SKM-1 (cell line): ENCODE measurements around the gene NBEAL2.
A peak's percentile ranks its signal among the peaks of the same experiment; 100 is the strongest.
"Not testable (repeated sequence)": the region's sequence is repeated elsewhere in the genome, so short reads cannot be mapped to it uniquely, and the experiment has no call there.

Experiments used
- DNase-seq: peaks from one replicate; lab custom pipeline; 2025; ENCODE audit not compliant: unreplicated experiment; lab: John Stamatoyannopoulos, UW

Gene NBEAL2

DNA sequence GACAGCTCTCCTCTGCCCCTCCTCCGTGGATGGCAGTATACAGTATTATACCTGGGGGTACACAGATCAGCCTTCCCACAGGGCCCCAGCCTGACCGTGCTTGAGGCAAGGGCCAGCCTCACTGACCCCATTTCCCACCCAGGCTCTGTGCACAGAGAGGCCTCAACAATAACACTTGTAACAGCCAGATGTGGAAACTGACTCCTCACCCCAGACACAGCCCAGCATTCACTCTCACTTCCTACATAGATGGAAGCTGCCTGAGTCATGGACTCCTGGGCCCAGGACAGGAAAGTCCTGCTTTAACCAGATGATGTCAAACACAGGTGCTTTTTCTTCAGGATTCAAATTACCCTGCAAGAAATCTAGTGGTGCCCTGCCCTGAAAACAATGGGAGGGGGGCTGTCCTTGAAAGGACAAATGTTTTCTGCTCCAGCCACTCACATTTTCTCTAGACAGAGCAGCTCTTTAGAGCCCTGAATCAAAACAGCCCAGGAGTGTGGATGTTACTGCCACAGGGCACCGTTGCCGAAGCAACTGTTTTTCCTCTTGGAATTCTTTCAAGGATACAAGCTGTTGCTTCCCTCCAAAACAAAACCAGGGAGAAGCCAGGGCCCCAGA is 19.3 kb upstream of the NBEAL2 start:
- DNase-seq = no peak

DNA sequence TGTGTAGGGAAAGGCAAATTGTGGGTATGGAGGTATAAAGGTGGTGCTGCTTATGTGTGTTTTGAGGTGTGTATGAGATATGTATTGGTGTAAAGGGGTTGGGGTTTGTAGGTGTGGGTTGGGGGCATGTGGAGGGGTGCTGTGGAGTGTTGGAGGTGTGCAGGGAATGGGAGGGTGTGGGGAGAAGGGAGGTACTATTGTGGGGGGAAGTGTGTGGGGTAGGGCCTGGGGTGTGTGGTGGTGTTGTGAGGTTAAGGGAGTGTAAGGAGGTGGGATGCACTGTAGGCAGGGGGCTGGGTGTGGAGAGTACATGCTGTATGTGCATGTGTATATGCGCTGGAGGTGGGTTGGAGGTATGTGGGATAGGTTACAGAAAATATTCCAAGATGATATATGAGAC is 18.6 kb upstream of the NBEAL2 start:
- no peak for DNase-seq

DNA sequence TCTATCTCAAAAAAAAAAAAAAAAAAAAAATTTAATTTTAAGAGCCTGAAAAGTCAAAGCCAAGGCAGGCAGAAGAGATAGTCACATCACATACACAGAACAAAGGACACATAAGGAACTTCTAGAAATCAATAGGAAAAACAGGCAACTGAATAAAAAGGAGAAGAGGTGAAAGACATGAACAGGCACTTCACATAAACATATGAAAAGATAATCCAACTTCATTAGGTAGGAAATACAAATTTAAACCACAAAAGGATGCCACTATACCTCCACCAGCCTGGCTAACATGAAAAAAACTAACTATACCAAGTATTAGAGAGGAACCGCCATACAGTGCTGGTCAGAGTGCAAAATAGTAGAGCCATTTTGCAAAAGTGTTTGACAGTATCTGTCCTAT is 17.0 kb upstream of the NBEAL2 start:
- DNase-seq = no peak

DNA sequence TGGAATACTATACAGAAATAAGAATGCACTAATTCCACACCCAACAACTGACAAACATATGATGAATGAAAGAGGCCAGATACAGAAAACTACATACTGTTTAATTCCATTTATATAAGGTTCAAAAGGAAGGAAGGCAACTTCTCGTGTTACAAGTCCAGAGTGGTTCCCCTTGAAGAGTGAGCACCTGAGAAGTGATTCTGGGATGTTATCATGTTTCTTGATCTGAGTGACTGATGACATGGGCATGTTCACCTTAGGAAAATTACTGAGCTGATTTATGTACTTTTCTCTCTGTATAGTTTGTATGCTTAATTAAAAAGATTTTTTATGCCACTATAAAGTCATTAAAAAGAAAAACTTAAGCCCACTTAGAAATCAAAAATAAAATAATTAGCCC is 16.5 kb upstream of the NBEAL2 start:
- no peak for DNase-seq

DNA sequence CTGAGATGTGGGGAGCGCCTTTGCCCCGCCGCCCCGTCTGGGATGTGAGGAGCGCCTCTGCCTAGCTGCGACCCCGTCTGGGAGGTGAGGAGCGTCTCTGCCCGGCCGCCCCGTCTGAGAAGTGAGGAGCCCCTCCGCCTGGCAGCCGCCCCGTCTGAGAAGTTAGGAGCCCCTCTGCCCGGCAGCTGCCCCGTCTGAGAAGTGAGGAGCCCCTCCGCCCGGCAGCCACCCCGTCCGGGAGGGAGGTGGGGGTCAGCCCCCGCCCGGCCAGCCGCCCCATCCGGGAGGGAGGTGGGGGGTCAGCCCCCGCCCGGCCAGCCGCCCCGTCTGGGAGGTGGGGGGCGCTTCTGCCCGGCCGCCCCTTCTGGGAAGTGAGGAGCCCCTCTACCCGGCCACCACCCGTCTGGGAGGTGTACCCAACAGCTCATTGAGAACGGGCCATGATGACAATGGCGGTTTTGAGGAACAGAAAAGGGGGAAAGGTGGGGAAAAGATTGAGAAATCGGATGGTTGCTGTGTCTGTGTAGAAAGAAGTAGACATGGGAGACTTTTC is 15.4 kb upstream of the NBEAL2 start:
- not testable (repeated sequence) for DNase-seq

DNA sequence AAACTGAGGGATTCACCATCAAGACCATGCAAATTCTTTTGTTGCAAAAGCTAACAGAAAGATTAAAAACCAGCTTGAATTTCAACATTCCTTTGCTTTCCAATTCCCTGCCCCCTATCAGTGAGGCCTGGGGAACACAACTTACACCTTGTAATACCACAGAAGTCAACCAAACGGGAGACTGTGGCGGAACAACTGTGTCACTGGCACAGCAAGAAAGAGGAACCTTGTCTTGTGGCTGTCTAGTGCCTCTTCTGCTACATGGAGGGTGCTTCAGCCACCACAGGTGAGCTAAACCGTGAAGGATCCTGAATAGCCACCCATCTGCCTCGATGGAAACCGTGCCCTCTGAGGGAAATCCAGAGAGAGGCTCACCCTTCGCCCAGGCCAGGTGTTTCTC is 14.3 kb upstream of the NBEAL2 start:
- DNase-seq = peak; percentile 80

GRCh38 chr3:46966811-46967210 is 12.7 kb upstream of the NBEAL2 start:
- DNase-seq = no peak

- no peak for DNase-seq
Measured at GRCh38 chr3:46968783-46969428, 10.6 kb upstream of the NBEAL2 start.

DNA sequence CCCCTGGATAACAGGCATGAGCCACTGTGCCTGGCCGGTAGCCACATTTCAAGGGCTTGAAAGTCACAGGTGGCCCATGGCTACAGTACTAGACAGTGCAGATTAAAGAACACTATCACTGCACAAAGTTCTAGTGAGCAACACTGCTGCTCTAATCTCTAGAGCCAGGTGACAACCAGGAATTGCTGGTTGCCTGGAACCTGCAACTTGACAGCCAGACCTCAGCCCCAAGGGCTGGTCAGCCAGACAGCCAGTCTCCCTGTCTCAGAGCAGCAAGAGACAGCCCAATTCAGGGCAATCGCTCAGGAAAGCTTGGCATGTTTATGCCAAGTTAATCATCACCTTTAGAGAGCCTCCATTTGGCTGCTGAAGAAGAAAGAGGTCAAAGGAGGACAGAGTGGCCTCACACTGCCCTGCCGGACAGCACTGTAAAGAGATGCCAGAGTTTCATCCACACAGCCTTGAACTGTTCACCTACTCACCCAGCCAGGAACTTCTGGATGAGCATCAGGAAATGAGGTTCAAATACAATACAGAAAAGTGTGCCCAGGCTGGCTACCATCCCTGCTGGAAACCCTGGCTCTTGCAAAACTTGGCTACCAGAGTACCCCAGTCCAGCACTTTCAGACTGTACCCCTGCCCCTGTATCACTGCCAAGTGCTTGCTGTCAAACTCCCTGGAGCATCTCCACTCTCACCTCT is 8.9 kb upstream of the NBEAL2 start:
- no peak for DNase-seq

DNA sequence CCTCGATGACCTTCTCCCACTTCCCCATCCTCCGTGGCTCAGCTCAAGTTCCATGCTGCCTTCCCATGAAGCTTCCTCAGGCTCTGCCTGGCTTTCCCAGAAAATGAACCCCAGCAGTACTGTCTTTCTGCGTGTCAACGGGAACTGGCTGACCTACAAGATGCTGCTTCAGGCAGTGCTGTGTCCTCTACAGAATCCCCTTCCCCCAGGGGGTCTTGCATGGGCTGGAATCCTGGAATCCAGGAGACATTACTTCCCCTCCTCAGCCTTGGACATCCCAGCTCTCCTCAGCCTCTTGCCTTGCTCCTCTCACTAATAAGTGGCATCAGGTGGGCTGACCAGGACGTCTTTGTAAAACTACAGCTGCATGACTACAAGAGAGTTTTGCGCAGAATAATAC is 8.3 kb upstream of the NBEAL2 start:
- DNase-seq = no peak

DNA sequence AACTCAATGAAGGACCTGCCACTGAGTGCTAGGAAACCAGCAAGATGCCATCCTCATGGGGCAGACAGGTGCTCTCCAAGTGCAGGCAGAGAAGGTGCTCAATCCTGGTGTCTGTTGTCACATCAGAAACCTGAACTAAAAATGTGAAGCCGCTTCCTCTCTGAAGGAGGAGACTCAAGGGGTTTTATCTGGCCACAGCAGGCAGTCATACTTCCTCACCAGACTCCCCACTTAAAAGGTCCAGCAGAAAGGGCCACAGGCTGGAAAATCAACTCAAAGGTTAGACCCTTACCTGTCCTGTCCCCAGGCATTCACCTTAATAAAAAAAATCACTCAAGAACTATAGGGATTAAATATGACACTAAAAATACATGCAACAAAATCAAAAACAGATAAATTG is 7.7 kb upstream of the NBEAL2 start:
- no peak for DNase-seq

DNA sequence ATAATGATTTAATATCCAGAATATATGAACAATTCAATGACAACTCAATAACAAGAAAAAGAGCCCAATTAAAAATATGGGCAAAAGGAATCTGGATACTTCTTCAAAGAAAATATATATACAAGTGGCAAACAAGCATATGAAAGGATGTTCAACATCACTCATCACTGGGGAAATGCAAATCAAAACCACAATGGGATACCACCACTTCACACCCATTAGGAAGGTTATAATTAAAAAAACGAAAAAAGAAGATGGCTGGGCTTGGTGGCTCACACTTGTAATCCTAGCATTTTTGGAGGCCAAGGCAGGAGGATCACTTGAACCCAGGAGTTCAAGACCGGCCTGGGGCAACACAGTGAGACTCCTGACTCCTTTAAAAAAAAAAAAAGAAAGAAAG is 7.1 kb upstream of the NBEAL2 start:
- no peak for DNase-seq

GRCh38 chr3:46974421-46975171 is 4.9 kb upstream of the NBEAL2 start:
- DNase-seq = no peak

DNA sequence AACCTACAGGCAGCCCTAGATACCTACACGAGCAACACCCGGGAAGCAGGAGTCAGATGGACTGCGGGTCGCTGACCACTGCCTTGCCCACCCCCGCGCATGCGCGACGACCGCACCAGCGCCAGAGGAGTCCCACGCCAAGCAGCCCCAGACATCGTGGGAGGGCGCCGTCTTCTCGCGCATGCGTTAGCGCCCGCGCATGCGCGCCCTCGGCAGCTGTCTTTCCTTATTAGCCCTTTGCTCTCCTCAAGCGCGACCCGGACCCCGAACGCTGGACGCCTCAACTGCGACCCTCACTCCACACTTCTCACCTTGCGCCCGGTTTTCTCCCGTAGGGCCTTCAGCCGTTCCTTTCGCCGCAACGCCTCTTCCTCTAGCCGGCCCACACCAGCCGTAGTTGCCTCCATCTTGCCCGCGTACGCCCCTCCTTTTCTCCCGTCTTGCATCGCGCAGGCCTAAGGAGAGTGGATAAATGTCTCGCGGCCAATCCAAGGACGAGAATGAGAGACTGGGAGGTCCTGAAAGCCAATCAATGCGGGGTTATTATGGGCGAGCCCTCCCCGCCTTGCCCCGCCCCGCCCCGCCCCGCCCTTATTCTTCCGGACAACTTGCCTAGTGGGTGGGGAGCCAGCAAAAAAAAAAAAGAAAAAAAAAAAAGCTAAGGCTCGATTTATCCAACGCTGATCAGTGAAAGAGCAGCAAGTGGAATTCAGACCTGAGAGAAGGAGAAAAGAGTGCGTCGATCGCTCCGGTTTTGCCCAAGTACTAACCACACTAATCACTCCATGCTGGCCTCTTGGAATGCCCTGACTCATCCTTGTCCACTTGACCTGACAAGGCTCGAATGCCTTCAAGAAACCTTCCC is 2.9 kb upstream of the NBEAL2 start, which contains the start of gene CCDC12:
TSS of gene CCDC12 (minus strand) at position 420 of the 865 bp plus-strand sequence. CDS start at position 407, 13 bp downstream.
- DNase-seq = peak; percentile 96

DNA sequence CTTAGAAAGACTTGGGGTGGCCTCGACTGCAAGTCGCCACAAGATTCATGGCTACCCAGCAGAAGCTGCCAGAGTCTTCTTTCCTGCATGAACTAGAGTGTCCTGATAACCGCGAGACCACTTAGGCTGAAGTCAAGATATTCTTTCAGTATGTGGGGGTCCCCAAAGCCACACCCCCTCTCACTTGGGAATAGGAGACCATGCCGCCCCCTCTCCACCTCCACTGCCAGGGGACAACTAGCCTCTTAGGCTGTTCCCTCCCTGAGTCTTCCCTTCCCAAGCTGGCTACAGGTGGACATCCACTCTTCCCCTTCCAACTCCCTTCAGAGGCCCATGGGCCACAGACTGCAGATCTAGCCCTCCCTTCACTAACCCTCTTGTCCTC is 1.7 kb upstream of the NBEAL2 start:
- DNase-seq = no peak

DNA sequence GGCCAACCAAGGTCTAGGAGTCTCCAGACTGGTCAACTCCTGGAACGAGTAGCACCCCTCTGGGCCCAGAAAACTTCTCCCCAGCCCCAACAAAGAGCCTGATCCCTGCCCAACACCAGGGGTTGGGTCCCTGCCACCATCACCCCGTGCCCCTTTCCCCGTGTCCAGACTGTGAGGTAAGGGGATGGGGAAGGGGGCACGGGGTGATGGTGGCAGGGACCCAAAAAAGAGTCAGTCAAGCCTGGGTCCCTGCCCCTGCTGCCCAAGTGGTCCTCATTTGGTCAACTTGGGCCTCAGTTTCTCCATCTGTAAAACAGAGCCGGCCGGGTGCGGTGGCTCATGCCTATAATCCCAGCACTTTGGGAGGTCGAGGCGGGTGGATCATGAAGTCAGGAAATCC is 1.1 kb upstream of the NBEAL2 start:
- DNase-seq = no peak

DNA sequence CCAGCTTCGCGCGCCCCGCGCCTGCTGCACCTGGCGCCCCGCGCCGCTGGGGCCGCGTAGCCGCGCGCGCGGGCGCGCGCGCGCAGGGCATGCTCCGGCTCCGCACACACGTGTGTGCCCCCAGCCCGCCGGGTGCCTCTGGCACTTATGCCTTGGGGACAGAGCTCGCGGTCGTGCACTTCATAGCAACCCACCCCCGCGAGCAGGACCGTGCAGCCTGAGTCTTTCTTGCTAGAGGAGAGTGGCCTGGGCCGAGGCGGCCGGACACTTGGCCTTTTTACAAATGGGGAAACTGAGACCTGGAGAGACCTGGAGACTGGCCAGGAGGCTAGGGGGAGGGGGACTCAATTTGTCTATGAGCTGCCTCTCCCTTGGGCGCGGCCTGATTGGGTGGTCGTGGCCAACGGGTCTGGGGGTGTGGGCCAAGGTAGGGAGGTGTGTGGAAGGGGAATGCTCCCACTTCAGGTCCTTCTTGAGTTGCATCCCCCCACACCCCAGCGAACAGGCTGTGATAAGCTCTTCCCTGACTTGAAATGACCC is 562 bp downstream of the NBEAL2 start:
- no peak for DNase-seq

DNA sequence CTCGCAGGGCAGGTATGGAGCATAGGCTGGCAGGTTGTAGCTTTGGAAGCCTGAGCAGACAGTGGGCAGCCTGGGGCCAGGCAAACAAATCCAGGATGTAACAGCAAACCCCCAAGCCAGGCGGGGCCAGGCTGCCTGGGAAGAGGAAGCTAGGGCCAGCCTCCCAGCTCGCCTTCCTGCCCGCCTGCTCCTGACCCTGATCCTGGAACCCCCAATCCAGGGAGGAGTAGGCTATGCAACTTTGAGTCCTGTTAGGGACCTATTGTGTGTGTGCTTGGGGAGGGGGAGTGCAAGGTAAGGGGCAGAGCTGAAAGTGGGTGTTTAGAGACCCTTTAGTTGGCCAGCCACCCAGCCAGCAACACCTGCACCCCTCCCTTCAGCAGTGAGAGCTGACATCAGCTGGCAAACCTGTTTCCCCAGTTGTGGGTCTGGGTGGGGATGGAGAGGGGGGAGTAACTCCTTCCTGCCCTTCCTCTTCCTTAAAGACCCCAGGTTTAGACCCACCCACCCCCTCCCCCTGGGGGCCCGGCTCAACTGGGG is 2.5 kb downstream of the NBEAL2 start:
- DNase-seq = no peak

GRCh38 chr3:46982546-46982945 is 3.1 kb downstream of the NBEAL2 start:
- DNase-seq = no peak
